Endothelial cell of umbilical vein (primary cell): ENCODE results near the gene NUDC. TPM values are rescaled to one million over a fixed set of nuclear protein-coding genes. Genes with fewer than 3 reads are reported as not detected.

Source experiments
- BruUV-seq: library from RNA; stranded (reverse); fragments of 400-500 nt; replicated peaks from 2 replicates; lab custom pipeline; 2021; lab: Mats Ljungman, UMichigan
- CTCF ChIA-PET: fragments of 300-600, 350-600 bp; sonication (Branson Sonifier 250); formaldehyde crosslinking; loops from one replicate; lab custom pipeline; 2021; ENCODE audit warnings: antibody characterized with exemption, inconsistent platforms; lab: Charles Lee
- POLR2A ChIA-PET: fragments of 300-600, 350-600 bp; sonication (Branson Sonifier 250); formaldehyde crosslinking; loops from one replicate; lab custom pipeline; 2021; ENCODE audit warnings: antibody characterized with exemption, inconsistent platforms; lab: Charles Lee
- DNase-seq: peaks from one replicate; pipeline ENCODE4 v3.0.0-alpha.2; 2011; ENCODE audit warnings: low read depth, low spot score
- FAIRE-seq: peaks from 2 replicates; lab custom pipeline; 2011; peaks lifted over from hg19 to GRCh38; lab: Jason Lieb, UNC
- H2AFZ ChIP-seq: 2 replicates; pipeline ENCODE4 v1.6.0; 2012; ENCODE audit warnings: low read depth, low read length, control low read depth, inconsistent platforms
- H3K27ac ChIP-seq: 2 replicates; pipeline ENCODE4 v1.5.1; 2011; ENCODE audit warnings: low read depth, mild to moderate bottlenecking, control low read depth, low read length, moderate library complexity; ENCODE audit not compliant: insufficient read depth
- H3K27me3 ChIP-seq, 2 experiments: 2 replicates each; pipeline versions ENCODE4 v1.6.0 to v1.6.1; 2011; ENCODE audit warnings: low read length in 2 of 2, mixed read lengths in 1 of 2; ENCODE audit not compliant: control insufficient read depth in 2 of 2, insufficient read depth in 2 of 2
- H3K36me3 ChIP-seq, 2 experiments: 2 replicates in 1 of 2; 3 replicates in 1 of 2; pipeline ENCODE4 v1.5.1; 2011; ENCODE audit warnings: low read length in 2 of 2, mild to moderate bottlenecking in 1 of 2, moderate library complexity in 1 of 2; ENCODE audit not compliant: control insufficient read depth in 2 of 2, insufficient read depth in 2 of 2; ENCODE audit errors: extremely low read depth in 1 of 2
- H3K4me1 ChIP-seq: 3 replicates; pipeline ENCODE4 v1.5.1; 2011; ENCODE audit warnings: mild to moderate bottlenecking, low read length; ENCODE audit not compliant: control insufficient read depth, insufficient read depth; ENCODE audit errors: extremely low read depth
- H3K4me2 ChIP-seq: 2 replicates; pipeline ENCODE4 v1.6.1; 2011; ENCODE audit warnings: low read length, control low read depth, mixed read lengths; ENCODE audit not compliant: insufficient read depth
- H3K4me3 ChIP-seq, 3 experiments: fragments of 200-600 bp in 1 of 3; sonication (generic), shearing (Covaris generic) in 1 of 3; replicated peaks in 1 of 3; 2 replicates each; pipeline ENCODE4 v1.5.1; 2011 to 2016; ENCODE audit warnings: control low read depth in 3 of 3, low read length in 3 of 3, mild to moderate bottlenecking in 2 of 3, inconsistent platforms in 1 of 3, low read depth in 1 of 3, moderate library complexity in 1 of 3; ENCODE audit not compliant: insufficient read depth in 1 of 3
- H3K79me2 ChIP-seq: 2 replicates; pipeline ENCODE4 v1.6.0; 2012; ENCODE audit warnings: low read length, inconsistent platforms; ENCODE audit not compliant: control insufficient read depth, insufficient read depth
- H3K9ac ChIP-seq: replicated peaks from 2 replicates; pipeline ENCODE3; 2011; ENCODE audit warnings: low read length, control low read depth; ENCODE audit not compliant: insufficient read depth; ENCODE audit errors: extremely low read depth
- H3K9me1 ChIP-seq: replicated peaks from 3 replicates; pipeline ENCODE4 v1.6.0; 2011; ENCODE audit warnings: mild to moderate bottlenecking, low read length; ENCODE audit not compliant: control insufficient read depth, insufficient read depth; ENCODE audit errors: extremely low read depth
- H3K9me3 ChIP-seq: replicated peaks from 2 replicates; pipeline ENCODE4 v1.5.1; 2012; ENCODE audit warnings: low read length, inconsistent platforms; ENCODE audit not compliant: control insufficient read depth, insufficient read depth
- H4K20me1 ChIP-seq: replicated peaks from 2 replicates; pipeline ENCODE3; 2011; ENCODE audit warnings: mild to moderate bottlenecking, low read length; ENCODE audit not compliant: control insufficient read depth, insufficient read depth; ENCODE audit errors: extremely low read depth
- CTCF ChIP-seq, 2 donors: IDR thresholded peaks; 1 replicate in 1 of 2; 2 replicates in 1 of 2; pipeline ENCODE4 v1.5.1; 2011; ENCODE audit warnings: low read length in 2 of 2, mild to moderate bottlenecking in 2 of 2, moderate library complexity in 2 of 2, control low read depth in 1 of 2, inconsistent platforms in 1 of 2, low read depth in 1 of 2; ENCODE audit not compliant: insufficient read depth in 1 of 2; ENCODE audit errors: extremely low read depth in 1 of 2
- EZH2 ChIP-seq: IDR thresholded peaks from 2 replicates; pipeline ENCODE4 v1.6.1; 2012; ENCODE audit warnings: borderline replicate concordance, low read depth, mild to moderate bottlenecking, moderate library complexity, low read length, inconsistent platforms; ENCODE audit not compliant: severe bottlenecking
- FOS ChIP-seq: IDR thresholded peaks from 2 replicates; pipeline ENCODE4 v1.6.1; 2011; ENCODE audit warnings: mild to moderate bottlenecking, low read length, moderate library complexity, borderline replicate concordance; ENCODE audit not compliant: insufficient read depth
- GATA2 ChIP-seq: IDR thresholded peaks from 2 replicates; pipeline ENCODE4 v1.7.0; 2011; ENCODE audit warnings: low read depth, mild to moderate bottlenecking, moderate library complexity, mixed read lengths, low read length; ENCODE audit not compliant: insufficient read length, insufficient read depth
- JUN ChIP-seq: IDR thresholded peaks from 2 replicates; pipeline ENCODE4 v1.6.1; 2011; ENCODE audit warnings: borderline replicate concordance, low read depth; ENCODE audit not compliant: insufficient read length, insufficient read depth
- MAX ChIP-seq: IDR thresholded peaks from 2 replicates; pipeline ENCODE4 v1.6.1; 2011; ENCODE audit not compliant: insufficient read depth, insufficient read length
- MYC ChIP-seq: IDR thresholded peaks from one replicate; pipeline ENCODE4 v1.6.1; 2011; ENCODE audit warnings: mild to moderate bottlenecking, low read depth, low read length
- POLR2A ChIP-seq: IDR thresholded peaks from 2 replicates; pipeline ENCODE4 v1.6.1; 2012; ENCODE audit warnings: low read depth, mild to moderate bottlenecking, control low read depth, low read length
- POLR2AphosphoS5 ChIP-seq: IDR thresholded peaks from 2 replicates; pipeline ENCODE4 v1.6.1; 2012; ENCODE audit warnings: low read depth, mild to moderate bottlenecking, control low read depth, low read length, moderate library complexity; ENCODE audit not compliant: insufficient read depth
- dilution Hi-C: fragments of 300-500 bp; cut with MboI; formaldehyde crosslinking; loops from one replicate; pipeline ENCODE4 v1.15.0; 2019; ENCODE audit warnings: low sequenced_read_pairs; ENCODE audit not compliant: extremely low pct_ligation_motif_present
- intact Hi-C: fragments of 100-400 bp; cut with micrococcal nuclease; formaldehyde crosslinking; loops from one replicate; pipeline ENCODE4 v1.10.0; 2022
- polyA plus RNA-seq, 4 experiments: library from polyadenylated mRNA; depleted of rRNA in 3 of 4; stranded (reverse) in 3 of 4; unstranded in 1 of 4; fragments of >200 nt; gene quantifications; 2 replicates each; pipeline versions ENCODE4 v1.2.1 to v1.2.3, GENCODE V29; 2011 to 2012; ENCODE audit warnings: missing spikeins in 1 of 4
- total RNA-seq: library from RNA; stranded (reverse); gene quantifications from 2 replicates; pipeline ENCODE4 v1.2.3, GENCODE V29; 2021

NUDC gene
- total and polyA plus RNA-seq, 2 donors (not counting 3 experiments of a cell fraction or from before 2014, with no cell fraction given), result 42.5 to 102 TPM

GRCh38 chr1:26942656-26943055, 21.1 kb downstream of the NUDC start:
- Histone ChIP-seq H3K9me1 (no peaks in the 10 kb centered on the region), H3K27me3 (no peaks in the 10 kb centered on the region), H3K4me3 (no peak overlapping the region), H3K4me2 (no peak overlapping the region), H3K27ac (no peak overlapping the region), H3K4me1 (no peaks in the 10 kb centered on the region), H3K9ac (no peak overlapping the region), H4K20me1 (no peaks in the 10 kb centered on the region), H3K79me2 (peaks cover 22% of the 10 kb centered on the region), H3K36me3 (peaks cover 14 to 41% of the 10 kb centered on the region in 2 experiments), H2AFZ (no peak overlapping the region), H3K9me3 (no peaks in the 10 kb centered on the region)
- POLR2A ChIA-PET, result no interaction called here
- no TSS peak for BruUV-seq
- intact Hi-C loops, result no loop called here
- no peak for DNase-seq
- CTCF ChIA-PET, result interaction anchor here (0.5 kb wide), 1 partner anchor 117 kb away, joined by 3 read pairs; no protein-coding TSS in a partner anchor
- dilution Hi-C loops, result no loop called here
- no peak for FAIRE-seq
- TF ChIP-seq FOS (no peak), EZH2 (no peak), MYC (no peak), POLR2AphosphoS5 (no peak), JUN (no peak), POLR2A (no peak), GATA2 (no peak), CTCF (IDR thresholded peaks at IDR 0.05; ENCODE audit: extremely low read depth in 1 of 2, insufficient read depth in 1 of 2, low read depth in 1 of 2, low read length in 2 of 2) (no peak), MAX (no peak)
